Loucy (cell line): ENCODE results near the gene PANK2.

Source experiments
- EZH2phosphoT487 ChIP-seq: fragments of 200-600 bp; IDR thresholded peaks from 2 replicates; pipeline ENCODE4 v1.6.1; 2018; ENCODE audit warnings: antibody characterized with exemption, mild to moderate bottlenecking, moderate library complexity, borderline replicate concordance
- TF ChIP-seq, protein P1 (sequence below): fragments of 200-600 bp; sonication (generic); conservative IDR thresholded peaks from 2 replicates; pipeline ENCODE4 v1.5.1; 2014; ENCODE audit warnings: mild to moderate bottlenecking, antibody characterized with exemption, low read length

DNA sequence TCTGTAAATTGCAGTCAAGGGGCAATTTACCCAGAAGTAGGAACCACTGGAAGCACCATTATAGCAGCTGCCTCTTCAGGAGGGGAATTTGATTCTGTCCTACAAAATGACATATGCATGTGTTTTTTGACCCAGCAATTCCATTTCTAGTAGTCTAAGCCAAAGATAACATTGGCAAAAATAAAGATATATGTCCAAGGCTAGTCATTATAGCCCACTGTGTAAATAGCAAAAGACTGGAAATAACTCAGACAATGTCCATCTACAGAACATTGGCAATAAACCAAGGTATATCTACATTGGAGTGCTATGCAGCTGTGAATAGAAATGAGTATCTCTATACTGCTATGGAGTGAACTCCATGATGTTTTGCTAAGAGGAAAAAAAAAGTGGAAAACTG lies 12.5 kb upstream of the PANK2 start:
- TF ChIP-seq, protein P1, sequence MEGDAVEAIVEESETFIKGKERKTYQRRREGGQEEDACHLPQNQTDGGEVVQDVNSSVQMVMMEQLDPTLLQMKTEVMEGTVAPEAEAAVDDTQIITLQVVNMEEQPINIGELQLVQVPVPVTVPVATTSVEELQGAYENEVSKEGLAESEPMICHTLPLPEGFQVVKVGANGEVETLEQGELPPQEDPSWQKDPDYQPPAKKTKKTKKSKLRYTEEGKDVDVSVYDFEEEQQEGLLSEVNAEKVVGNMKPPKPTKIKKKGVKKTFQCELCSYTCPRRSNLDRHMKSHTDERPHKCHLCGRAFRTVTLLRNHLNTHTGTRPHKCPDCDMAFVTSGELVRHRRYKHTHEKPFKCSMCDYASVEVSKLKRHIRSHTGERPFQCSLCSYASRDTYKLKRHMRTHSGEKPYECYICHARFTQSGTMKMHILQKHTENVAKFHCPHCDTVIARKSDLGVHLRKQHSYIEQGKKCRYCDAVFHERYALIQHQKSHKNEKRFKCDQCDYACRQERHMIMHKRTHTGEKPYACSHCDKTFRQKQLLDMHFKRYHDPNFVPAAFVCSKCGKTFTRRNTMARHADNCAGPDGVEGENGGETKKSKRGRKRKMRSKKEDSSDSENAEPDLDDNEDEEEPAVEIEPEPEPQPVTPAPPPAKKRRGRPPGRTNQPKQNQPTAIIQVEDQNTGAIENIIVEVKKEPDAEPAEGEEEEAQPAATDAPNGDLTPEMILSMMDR, result no peak
- TF ChIP-seq EZH2phosphoT487, result no peak
